K562 (cell line): Measurements from ENCODE around the gene HHIPL1. TPM values are rescaled to one million over a fixed set of nuclear protein-coding genes. Genes with fewer than 3 reads are reported as not detected.

ENCODE experiments used
- ATAC-seq: fragments of 200-7000 bp; cut with Tn5 transposase; 3 replicates; pipeline ENCODE4 v1.9.1; 2020; ENCODE audit warnings: moderate library complexity
- BruUV-seq: library from RNA; stranded (reverse); fragments of 400-500 nt; replicated peaks from 2 replicates; lab custom pipeline; 2021; lab: Mats Ljungman, UMichigan
- CTCF ChIA-PET: fragments of 300-600 bp; formaldehyde crosslinking; extraction: SDS; loops from one replicate; lab custom pipeline; 2021; ENCODE audit warnings: low intra/inter-chr PET ratio; lab: Yijun Ruan, JAX
- POLR2A ChIA-PET: fragments of 300-600, 350-650 bp; sonication (Branson Sonifier 250); formaldehyde crosslinking; extraction: SDS; loops from one replicate; lab custom pipeline; 2021; ENCODE audit warnings: antibody characterized with exemption, inconsistent platforms; lab: Yijun Ruan, JAX
- DNase-seq, 4 experiments: peaks; one replicate each; pipeline versions ENCODE4 v3.0.0 to v3.0.0-alpha.2; 2011 to 2018; ENCODE audit warnings: low spot score in 3 of 4, mixed read lengths in 3 of 4; ENCODE audit errors: extremely low read depth in 1 of 4
- FAIRE-seq: peaks from 2 replicates; lab custom pipeline; 2011; peaks lifted over from hg19 to GRCh38; lab: Jason Lieb, UNC
- H2AFZ ChIP-seq: 2 replicates; pipeline ENCODE4 v1.6.0; 2011; ENCODE audit warnings: low read depth, low read length, control low read depth, inconsistent platforms
- H3K27ac ChIP-seq: fragments of 200-600 bp; 3 replicates; pipeline ENCODE4 v1.8.0; 2011; ENCODE audit warnings: low read depth, mild to moderate bottlenecking, control low read depth, inconsistent platforms, low read length, moderate library complexity, mixed read lengths; ENCODE audit errors: extremely low read depth
- H3K27me3 ChIP-seq, 2 experiments: fragments of 300-600 bp in 1 of 2; 2 replicates in 1 of 2; 3 replicates in 1 of 2; pipeline versions ENCODE4 v1.6.0 to v1.8.0; 2011; ENCODE audit warnings: inconsistent platforms in 2 of 2, low read length in 2 of 2, mild to moderate bottlenecking in 1 of 2, mixed read lengths in 1 of 2, moderate library complexity in 1 of 2; ENCODE audit not compliant: control insufficient read depth in 2 of 2, insufficient read depth in 2 of 2
- H3K36me3 ChIP-seq: fragments of 300-600 bp; 3 replicates; pipeline ENCODE4 v1.8.0; 2011; ENCODE audit warnings: mild to moderate bottlenecking, low read length, inconsistent platforms; ENCODE audit not compliant: control insufficient read depth, insufficient read depth
- H3K4me1 ChIP-seq, 2 experiments: fragments of 200-600 bp in 1 of 2; replicated peaks in 1 of 2; 2 replicates in 1 of 2; 3 replicates in 1 of 2; pipeline versions ENCODE4 v1.5.1 to v1.8.0; 2011; ENCODE audit warnings: inconsistent platforms in 2 of 2, low read length in 2 of 2, mild to moderate bottlenecking in 1 of 2, mixed read lengths in 1 of 2, moderate library complexity in 1 of 2; ENCODE audit not compliant: control insufficient read depth in 2 of 2, insufficient read depth in 2 of 2
- H3K4me2 ChIP-seq: 2 replicates; pipeline ENCODE4 v1.6.1; 2011; ENCODE audit warnings: low read length, control low read depth, inconsistent platforms, mixed read lengths; ENCODE audit not compliant: insufficient read depth
- H3K4me3 ChIP-seq: fragments of 200-600 bp; sonication (generic), shearing (Covaris generic); 2 replicates; pipeline ENCODE4 v1.5.1; 2016; ENCODE audit warnings: control low read depth, inconsistent platforms
- H3K79me2 ChIP-seq: fragments of 200-600 bp; 3 replicates; pipeline ENCODE4 v1.8.0; 2011; ENCODE audit warnings: low read length, inconsistent platforms; ENCODE audit not compliant: control insufficient read depth, insufficient read depth
- H3K9ac ChIP-seq, 2 experiments: 2 replicates each; pipeline versions ENCODE4 v1.6.0 to v1.6.1; 2011; ENCODE audit warnings: low read depth in 2 of 2, low read length in 2 of 2, control low read depth in 1 of 2, inconsistent platforms in 1 of 2, mild to moderate bottlenecking in 1 of 2, mixed read lengths in 1 of 2; ENCODE audit not compliant: insufficient read depth in 1 of 2
- H3K9me1 ChIP-seq: one replicate; pipeline ENCODE4 v1.6.0; 2011; ENCODE audit warnings: inconsistent platforms, mild to moderate bottlenecking, low read length, moderate library complexity; ENCODE audit not compliant: control insufficient read depth, insufficient read depth
- H3K9me3 ChIP-seq: replicated peaks from 2 replicates; pipeline ENCODE4 v1.5.1; 2011; ENCODE audit warnings: low read depth, low read length, inconsistent platforms; ENCODE audit not compliant: control insufficient read depth, insufficient read depth
- H4K20me1 ChIP-seq: replicated peaks from 2 replicates; pipeline ENCODE4 v1.6.1; 2011; ENCODE audit warnings: low read length, inconsistent platforms, mixed read lengths; ENCODE audit not compliant: control insufficient read depth, insufficient read depth
- ELF4 ChIP-seq: fragments of 450-650 bp; formaldehyde crosslinking; IDR thresholded peaks from 2 replicates; pipeline ENCODE4 v1.4.0; 2022; ENCODE audit warnings: missing genetic modification characterization
- GTF2A2 ChIP-seq: IDR thresholded peaks from 2 replicates; pipeline ENCODE4 v1.6.1; 2016; ENCODE audit warnings: mild to moderate bottlenecking, missing genetic modification characterization, missing compliant biosample characterization
- GTF2E2 ChIP-seq: fragments of 200-800 bp; sonication (Bioruptor generic); IDR thresholded peaks from 2 replicates; pipeline ENCODE4 v1.6.1; 2016; ENCODE audit warnings: missing genetic modification characterization, missing compliant biosample characterization
- ILK ChIP-seq: fragments of 450-650 bp; IDR thresholded peaks from 2 replicates; pipeline ENCODE4 v1.6.1; 2016; ENCODE audit warnings: missing genetic modification characterization, low read depth, mild to moderate bottlenecking, missing compliant biosample characterization, moderate library complexity, borderline replicate concordance
- MEF2A ChIP-seq: IDR thresholded peaks from 2 replicates; pipeline ENCODE4 v1.6.1; 2011; ENCODE audit warnings: low read depth, mild to moderate bottlenecking, low read length, moderate library complexity; ENCODE audit not compliant: control insufficient read depth
- NFE2L1 ChIP-seq: fragments of 450-650 bp; IDR thresholded peaks from 2 replicates; pipeline ENCODE4 v1.6.1; 2016; ENCODE audit warnings: missing genetic modification characterization, low read depth, mild to moderate bottlenecking, missing compliant biosample characterization, moderate library complexity, borderline replicate concordance
- PCBP2 ChIP-seq: fragments of 200-400 bp; formaldehyde crosslinking; IDR thresholded peaks from 2 replicates; pipeline ENCODE4 v1.6.1; 2018; ENCODE audit warnings: low read length, low read depth, mild to moderate bottlenecking, moderate library complexity; ENCODE audit not compliant: poor library complexity, severe bottlenecking
- TRIM28 ChIP-seq: fragments of 450-650 bp; IDR thresholded peaks from 2 replicates; pipeline ENCODE4 v1.6.1; 2017
- UBTF ChIP-seq, 2 experiments: IDR thresholded peaks; 2 replicates each; pipeline ENCODE4 v1.6.1; 2012; ENCODE audit warnings: improper control_type of control experiment in 2 of 2, low read depth in 2 of 2, low read length in 2 of 2, borderline replicate concordance in 1 of 2
- ZEB2 ChIP-seq: fragments of 450-650 bp; IDR thresholded peaks from 2 replicates; pipeline ENCODE4 v1.6.1; 2016
- ZNF174 ChIP-seq: fragments of 250-450 bp; sonication (Bioruptor Pico); IDR thresholded peaks from 2 replicates; pipeline ENCODE4 v1.4.0; 2020; ENCODE audit warnings: mild to moderate bottlenecking
- WGBS: fragments of 100-300 bp; shearing (Covaris generic); methylation state at CpG from one replicate; pipeline ENCODE4 v1.1.6; 2016; ENCODE audit warnings: low coverage, mixed read lengths; ENCODE audit not compliant: insufficient coverage; ENCODE audit errors: missing lambda C conversion rate; 5-methylcytosine and 5-hydroxymethylcytosine counted together
- in situ Hi-C: fragments of 300-500 bp; cut with MboI; formaldehyde crosslinking; loops from 4 replicates; pipeline ENCODE4 v1.15.0; 2018; ENCODE audit warnings: inconsistent platforms, mixed read lengths
- intact Hi-C: fragments of 100-400 bp; cut with micrococcal nuclease; formaldehyde crosslinking; loops from 2 replicates; pipeline ENCODE4 v1.14.2; 2022
- polyA plus RNA-seq, 8 experiments: library from polyadenylated mRNA; depleted of rRNA in 4 of 8; stranded (reverse) in 5 of 8; unstranded in 3 of 8; fragments of >200 nt; fragmentation: Nextera tagmentation in 2 of 8; fragmentation: Illumina TruSeq in 1 of 8; extraction: Ambion mirVana in 2 of 8; extraction: Trizol in 1 of 8; gene quantifications; 2 replicates each; pipeline versions ENCODE4 v1.2.1 to v1.2.3, GENCODE V29; 2011 to 2014; ENCODE audit warnings: inconsistent platforms in 1 of 8, missing spikeins in 1 of 8
- total RNA-seq, 7 experiments: library from RNA; depleted of rRNA in 6 of 7; stranded (reverse); fragments of >200 nt in 6 of 7; fragmentation: Illumina TruSeq in 2 of 7; extraction: Trizol in 2 of 7; gene quantifications; 2 replicates each; pipeline versions ENCODE4 v1.2.1 to v1.2.3, GENCODE V29; 2011 to 2021; ENCODE audit warnings: low replicate concordance in 1 of 7

HHIPL1 gene
- total and polyA plus RNA-seq, 9 of the 15 experiments (the other 6 are each of a cell fraction or from before 2014, with no cell fraction given) = not detected

GRCh38 chr14:99708449-99708848, 63.5 kb downstream of the HHIPL1 start:
- WGBS = 0% methylated on average over 7 of the region's 7 CpGs
- Histone ChIP-seq H3K36me3 (no peaks in the 10 kb centered on the region), H3K27ac (no peak overlapping the region), H3K4me1 (no peaks in the 10 kb centered on the region), H3K9me1 (no peaks in the 10 kb centered on the region), H3K4me3 (no peak overlapping the region), H3K4me2 (no peak overlapping the region), H4K20me1 (no peaks in the 10 kb centered on the region), H3K79me2 (no peaks in the 10 kb centered on the region), H3K9ac (no peak overlapping the region), H2AFZ (no peak overlapping the region), H3K9me3 (no peaks in the 10 kb centered on the region; the same call in none of the 2 replicates), H3K27me3 (no peaks in the 10 kb centered on the region; a peak in 1 of 5 replicates)
- POLR2A ChIA-PET = no interaction called here
- CTCF ChIA-PET = no interaction called here
- no peak for DNase-seq
- in situ Hi-C loops (no loop called here), intact Hi-C loops (no loop called here)
- no TSS peak for BruUV-seq
- no peak for TF ChIP-seq MEF2A
- TF ChIP-seq GTF2E2 (tag) = no peak
- TF ChIP-seq GTF2A2 = no peak
- TF ChIP-seq UBTF (IDR thresholded peaks at IDR 0.05; ENCODE audit: borderline replicate concordance in 1 of 2, low read depth in 2 of 2, low read length in 2 of 2) = no peak
- TF ChIP-seq ILK (tag) = no peak
- no peak for TF ChIP-seq TRIM28
- TF ChIP-seq ZNF174 = no peak
- no peak for TF ChIP-seq ELF4
- TF ChIP-seq PCBP2 = no peak
- TF ChIP-seq ZEB2 = no peak
- TF ChIP-seq NFE2L1 (tag) = no peak
- FAIRE-seq = no peak
- ATAC-seq = no peak
